Stimulated activated CD4-positive, alpha-beta T cell treated with anti-CD3 and anti-CD28 coated beads, TNF-alpha, amount 100 ng/mL, for 24 hours (primary cell): ENCODE data around the gene MMP23B.

Source experiments
- DNase-seq, 3 experiments: peaks; one replicate each; pipeline ENCODE4 v3.0.0-alpha.2; 2020; ENCODE audit warnings: low read depth in 3 of 3

Gene MMP23B

GRCh38 chr1:1620433-1621139, 11.4 kb upstream of the MMP23B start:
- no peak for DNase-seq

- no peak for DNase-seq
Measured at GRCh38 chr1:1621173-1622009, 10.6 kb upstream of the MMP23B start.

- DNase-seq: no peak
Measured at GRCh38 chr1:1622010-1622787, 9.8 kb upstream of the MMP23B start.

- DNase-seq: no peak
Measured at GRCh38 chr1:1622788-1623094, 9.2 kb upstream of the MMP23B start.

GRCh38 chr1:1623181-1623630, 8.8 kb upstream of the MMP23B start:
- no peak for DNase-seq

GRCh38 chr1:1623631-1624442, 8.1 kb upstream of the MMP23B start:
- DNase-seq: no peak

- DNase-seq: no peak
Measured at GRCh38 chr1:1624443-1625403, 7.2 kb upstream of the MMP23B start.

GRCh38 chr1:1625404-1625775, 6.6 kb upstream of the MMP23B start:
- no peak for DNase-seq

GRCh38 chr1:1625824-1626206, 6.2 kb upstream of the MMP23B start:
- DNase-seq: no peak

GRCh38 chr1:1626207-1627141, 5.5 kb upstream of the MMP23B start:
- no peak for DNase-seq

- no peak for DNase-seq
Measured at GRCh38 chr1:1627261-1627828, 4.6 kb upstream of the MMP23B start.

GRCh38 chr1:1627829-1628753, 3.9 kb upstream of the MMP23B start:
- DNase-seq: no peak

- peak in 1 of 3 experiments; percentile 52 for DNase-seq
Measured at GRCh38 chr1:1628754-1629429, 3.1 kb upstream of the MMP23B start.

- DNase-seq: peak; percentile 31 to 55 (median 32)
Measured at GRCh38 chr1:1629430-1630190, 2.4 kb upstream of the MMP23B start.

GRCh38 chr1:1630191-1630964, 1.6 kb upstream of the MMP23B start:
- peak; percentile 78 to 88 (median 81) for DNase-seq
